ENCODE measurements around the gene PSMB9. TPM values are rescaled to one million over a fixed set of nuclear protein-coding genes. Genes with fewer than 3 reads are reported as not detected.
A peak's percentile ranks its signal among the peaks of the same experiment; 100 is the strongest.

PSMB9 gene
- total and polyA plus RNA-seq, 2 donors (not counting 1 experiment from before 2014, with no cell fraction given) = 181 to 242 TPM

GRCh38 chr6:32852018-32852843 lies 1.8 kb upstream of the PSMB9 start:
- H3K27me3 Mint-ChIP-seq = no peaks in the 10 kb centered on the region
- peak overlapping the region; percentile 98 to 99 for H3K27ac ChIP-seq (ENCODE audit: low read length in 2 of 2)
- H3K9me3 Mint-ChIP-seq (ENCODE audit: insufficient read depth) = no peaks in the 10 kb centered on the region
- peaks cover 100% of the 10 kb centered on the region for H3K79me2 ChIP-seq (ENCODE audit: control insufficient read depth, insufficient read depth, low read length)
- 50% methylated on average over 16 of the region's 23 CpGs for WGBS (ENCODE audit: insufficient coverage)
- H3K9me3 ChIP-seq (ENCODE audit: control extremely low read depth in 1 of 3, control insufficient read depth in 2 of 3, insufficient read depth in 1 of 3, low read length in 2 of 3) = no peaks in the 10 kb centered on the region
- H3K36me3 ChIP-seq (replicated peaks in 1 of 2; ENCODE audit: control extremely low read depth in 1 of 2, control insufficient read depth in 1 of 2, extremely low read depth in 1 of 2, insufficient read depth in 2 of 2, low read length in 1 of 2) = peaks cover 21 to 63% of the 10 kb centered on the region in 2 experiments
- H3K4me1 Mint-ChIP-seq = peaks cover 77% of the 10 kb centered on the region
- TF ChIP-seq EZH2 (IDR thresholded peaks at IDR 0.05; ENCODE audit: borderline replicate concordance, insufficient read depth, low read depth, low read length, poor library complexity, severe bottlenecking) = no peak
- no peak for TF ChIP-seq CTCF (IDR thresholded peaks at IDR 0.05)
- ChIA-PET CTCF (interaction anchor here (1.3 to 8.1 kb wide), 8 partner anchors 9 to 439 kb away, joined by 4 to 359 read pairs (median 20); partner anchors contain the start of genes HLA-DPA1, PSMB8 and TAP2), POLR2A (interaction anchor here (0.6 to 6.4 kb wide), 9 partner anchors 11 to 418 kb away, joined by 3 to 282 read pairs (median 11); partner anchors contain the start of genes BRD2, HLA-DMA, PSMB8 and TAP2)
- no peak for ATAC-seq (ENCODE audit: low read depth)
- peak overlapping the region; percentile 99 for H3K9ac ChIP-seq (ENCODE audit: low read length)
- H4K20me1 ChIP-seq (ENCODE audit: control insufficient read depth, insufficient read depth, low read length, poor library complexity, severe bottlenecking) = peaks cover 16% of the 10 kb centered on the region
- DNase-seq = no peak
- H3K27me3 ChIP-seq (replicated peaks in 1 of 4; ENCODE audit: control extremely low read depth in 1 of 4, control insufficient read depth in 3 of 4, insufficient read depth in 4 of 4, low read length in 3 of 4) = no peaks in the 10 kb centered on the region
- H3K4me3 ChIP-seq (ENCODE audit: control extremely low read depth in 1 of 5, extremely low read depth in 1 of 5, insufficient read depth in 1 of 5, low read depth in 2 of 5, low read length in 4 of 5) = peak overlapping the region; percentile 91 to 98 (median 94)
- H3K4me3 Mint-ChIP-seq = peak overlapping the region; percentile 99
- peak overlapping the region; percentile 86 for H2AFZ ChIP-seq (ENCODE audit: insufficient read depth, low read depth, low read length, poor library complexity, severe bottlenecking)
- peak overlapping the region; percentile 100 for H3K27ac Mint-ChIP-seq
- peak overlapping the region; percentile 82 for H3K4me2 ChIP-seq (replicated peaks; ENCODE audit: low read depth, low read length, poor library complexity, severe bottlenecking)
- intact Hi-C loops (cut with micrococcal nuclease) = no loop called here
- H3K4me1 ChIP-seq (ENCODE audit: control insufficient read depth in 2 of 2, insufficient read depth in 2 of 2, low read length in 2 of 2) = peaks cover 64 to 68% of the 10 kb centered on the region in 2 donors
